GM12878 (cell line): ENCODE results near the gene C10orf143. TPM values are rescaled to one million over a fixed set of nuclear protein-coding genes. Genes with fewer than 3 reads are reported as not detected.

ENCODE experiments used
- ATAC-seq: fragments of 200-7000 bp; cut with Tn5 transposase; 3 replicates; pipeline ENCODE4 v1.9.1; 2020; ENCODE audit warnings: mild to moderate bottlenecking, moderate library complexity
- BruUV-seq: library from RNA; stranded (reverse); fragments of 400-500 nt; replicated peaks from 2 replicates; lab custom pipeline; 2021; lab: Mats Ljungman, UMichigan
- CTCF ChIA-PET: fragments of 300-600 bp; sonication (Branson Sonifier 250); formaldehyde crosslinking; extraction: SDS; loops from one replicate; lab custom pipeline; 2021; ENCODE audit warnings: inconsistent platforms; lab: Yijun Ruan, JAX
- POLR2A ChIA-PET: fragments of 350-600 bp; formaldehyde crosslinking; extraction: SDS; loops from one replicate; lab custom pipeline; 2021; ENCODE audit warnings: inconsistent platforms; lab: Charles Lee
- RAD21 ChIA-PET: fragments of 300-600 bp; sonication (Branson Sonifier 250); formaldehyde crosslinking; loops from one replicate; lab custom pipeline; 2023; ENCODE audit warnings: antibody characterized with exemption; ENCODE audit not compliant: unreplicated experiment; lab: Charles Lee
- SMC1A ChIA-PET: fragments of 300-600 bp; sonication (Branson Sonifier 250); formaldehyde crosslinking; loops from one replicate; lab custom pipeline; 2023; ENCODE audit not compliant: unreplicated experiment, uncharacterized antibody; lab: Charles Lee
- DNase-seq: peaks from one replicate; pipeline ENCODE4 v3.0.0-alpha.2; 2011; ENCODE audit warnings: low read depth, low spot score
- FAIRE-seq: peaks from 3 replicates; lab custom pipeline; 2011; peaks lifted over from hg19 to GRCh38; lab: Jason Lieb, UNC
- H2AFZ ChIP-seq: 2 replicates; pipeline ENCODE4 v1.6.0; 2011; ENCODE audit warnings: low read depth, low read length, control low read depth; ENCODE audit not compliant: control insufficient read depth
- H3K27ac ChIP-seq: 2 replicates; pipeline ENCODE4 v1.5.1; 2011; ENCODE audit warnings: control low read depth; ENCODE audit not compliant: control insufficient read depth, insufficient read depth
- H3K27me3 ChIP-seq, 2 experiments: replicated peaks in 1 of 2; 2 replicates each; pipeline versions ENCODE4 v1.6.0 to v1.6.1; 2011; ENCODE audit warnings: low read length in 1 of 2; ENCODE audit not compliant: control insufficient read depth in 2 of 2, insufficient read depth in 2 of 2
- H3K36me3 ChIP-seq, 2 experiments: 2 replicates each; pipeline ENCODE4 v1.5.1; 2011; ENCODE audit warnings: low read length in 1 of 2; ENCODE audit not compliant: control insufficient read depth in 2 of 2, insufficient read depth in 2 of 2
- H3K4me1 ChIP-seq: 2 replicates; pipeline ENCODE4 v1.6.1; 2011; ENCODE audit warnings: mild to moderate bottlenecking, low read length, moderate library complexity, mixed read lengths; ENCODE audit not compliant: control insufficient read depth, insufficient read depth
- H3K4me2 ChIP-seq: 2 replicates; pipeline ENCODE4 v1.6.0; 2011; ENCODE audit warnings: control low read depth; ENCODE audit not compliant: control insufficient read depth, insufficient read depth
- H3K4me3 ChIP-seq: fragments of 200-600 bp; sonication (generic); 2 replicates; pipeline ENCODE4 v1.5.1; 2016
- H3K79me2 ChIP-seq: 2 replicates; pipeline ENCODE4 v1.6.0; 2011; ENCODE audit warnings: low read length; ENCODE audit not compliant: control insufficient read depth, insufficient read depth
- H3K9ac ChIP-seq: 2 replicates; pipeline ENCODE4 v1.8.0; 2011; ENCODE audit warnings: low read length, control low read depth, mixed read lengths; ENCODE audit not compliant: control insufficient read depth, insufficient read depth
- H3K9me3 ChIP-seq: replicated peaks from 3 replicates; pipeline ENCODE4 v1.5.1; 2011; ENCODE audit warnings: mild to moderate bottlenecking, low read length; ENCODE audit not compliant: control insufficient read depth, insufficient read depth
- H4K20me1 ChIP-seq: 2 replicates; pipeline ENCODE4 v1.6.0; 2011; ENCODE audit not compliant: control insufficient read depth, insufficient read depth
- ATF7 ChIP-seq: fragments of 450-650 bp; IDR thresholded peaks from 2 replicates; pipeline ENCODE4 v1.6.1; 2016; ENCODE audit warnings: low read depth, mild to moderate bottlenecking
- CBX5 ChIP-seq: sonication (generic); IDR thresholded peaks from 2 replicates; pipeline ENCODE4 v1.6.1; 2016; ENCODE audit warnings: low read depth, moderate library complexity, mild to moderate bottlenecking, inconsistent platforms
- CREM ChIP-seq: IDR thresholded peaks from 2 replicates; pipeline ENCODE4 v1.6.1; 2014; ENCODE audit warnings: antibody characterized with exemption, low read depth
- NFIC ChIP-seq: IDR thresholded peaks from 2 replicates; pipeline ENCODE4 v1.6.1; 2012; ENCODE audit warnings: low read depth, mild to moderate bottlenecking, inconsistent platforms, low read length, moderate library complexity
- RB1 ChIP-seq: fragments of 450-650 bp; formaldehyde crosslinking; IDR thresholded peaks from 2 replicates; pipeline ENCODE4 v1.6.1; 2017; ENCODE audit warnings: mild to moderate bottlenecking, borderline replicate concordance
- SUZ12 ChIP-seq: fragments of 200-600 bp; sonication (generic); IDR thresholded peaks from one replicate; pipeline ENCODE4 v1.6.1; 2018; ENCODE audit warnings: antibody characterized with exemption, mild to moderate bottlenecking; ENCODE audit not compliant: unreplicated experiment
- TCF3 ChIP-seq: IDR thresholded peaks from 2 replicates; pipeline ENCODE4 v1.6.1; 2012; ENCODE audit warnings: low read depth, mild to moderate bottlenecking, low read length, borderline replicate concordance; ENCODE audit not compliant: insufficient read depth
- ZBED1 ChIP-seq: IDR thresholded peaks from 2 replicates; pipeline ENCODE4 v1.6.1; 2016; ENCODE audit warnings: borderline replicate concordance
- ZNF217 ChIP-seq: fragments of 450-650 bp; IDR thresholded peaks from 2 replicates; pipeline ENCODE4 v1.6.1; 2017; ENCODE audit warnings: antibody characterized with exemption, mild to moderate bottlenecking
- ZNF384 ChIP-seq: IDR thresholded peaks from 2 replicates; pipeline ENCODE4 v1.6.1; 2012; ENCODE audit warnings: low read depth, mild to moderate bottlenecking, low read length, improper control_type of control experiment, borderline replicate concordance
- WGBS: methylation state at CpG from one replicate; pipeline ENCODE4 v1.1.6; 2016; ENCODE audit warnings: low lambda C conversion rate; ENCODE audit not compliant: insufficient replicate concordance, insufficient coverage; ENCODE audit errors: missing lambda C conversion rate; 5-methylcytosine and 5-hydroxymethylcytosine counted together
- in situ Hi-C: fragments of 300-500 bp; cut with MboI; formaldehyde crosslinking; loops from 9 replicates; pipeline ENCODE4 v1.14.3; 2018; ENCODE audit warnings: mixed read lengths
- intact Hi-C: fragments of 100-400 bp; cut with micrococcal nuclease; formaldehyde crosslinking; loops from one replicate; pipeline ENCODE4 v1.14.2; 2022; ENCODE audit not compliant: unreplicated experiment
- polyA plus RNA-seq, 11 experiments: library from polyadenylated mRNA; depleted of rRNA in 4 of 11; unstranded in 6 of 11; stranded (reverse) in 5 of 11; fragments of >200 nt; fragmentation: Nextera tagmentation in 4 of 11; fragmentation: Illumina TruSeq in 1 of 11; extraction: Ambion mirVana in 4 of 11; extraction: Trizol in 1 of 11; gene quantifications; 1 replicate in 1 of 11; 2 replicates in 10 of 11; pipeline versions ENCODE4 v1.2.1 to v1.2.3, GENCODE V29; 2011 to 2016; ENCODE audit warnings: inconsistent platforms in 2 of 11, missing spikeins in 2 of 11, low read depth in 1 of 11
- total RNA-seq, 4 experiments: library from RNA; depleted of rRNA in 3 of 4; stranded (reverse); fragments of >200 nt in 3 of 4; fragmentation: Illumina TruSeq in 1 of 4; extraction: Trizol in 1 of 4; gene quantifications; 2 replicates each; pipeline versions ENCODE4 v1.2.1 to v1.2.3, GENCODE V29; 2013 to 2021
- TF ChIP-seq, protein P1 (sequence below): fragments of 450-650 bp; formaldehyde crosslinking; IDR thresholded peaks from 2 replicates; pipeline ENCODE4 v1.5.0; 2022; ENCODE audit warnings: mild to moderate bottlenecking, missing genetic modification characterization

C10orf143 gene
- total and polyA plus RNA-seq, 10 of the 15 experiments (the other 5 are each of a cell fraction or from before 2014, with no cell fraction given) = 0.64 to 7.9 (median 2.6) TPM

DNA sequence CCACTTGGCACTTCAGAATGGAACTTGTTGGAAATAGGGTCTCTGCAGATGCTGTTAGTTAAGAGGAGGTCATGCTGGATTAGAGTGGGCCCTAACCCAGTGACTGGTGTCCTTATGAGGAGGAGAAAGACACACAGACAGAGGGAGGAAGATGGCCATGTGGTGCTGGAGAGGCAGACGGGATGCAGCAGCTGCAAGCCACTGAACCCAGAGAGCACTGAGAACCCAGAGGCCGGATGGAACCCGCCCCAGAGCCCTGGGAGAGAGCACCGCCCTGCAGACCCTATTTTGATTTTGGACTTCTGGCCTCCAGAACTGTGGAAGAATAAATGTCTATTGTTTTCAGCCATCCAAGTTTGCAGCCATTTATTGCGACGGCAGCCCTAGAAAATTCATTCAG, 88.5 kb downstream of the C10orf143 start:
- no peak overlapping the region for H3K9ac ChIP-seq
- TF ChIP-seq ATF7 (no peak), ZNF384 (no peak), CBX5 (no peak), CREM (no peak), SUZ12 (no peak), TCF3 (no peak), RB1 (no peak), ZBED1 (no peak), ZNF217 (no peak), NFIC (no peak)
- TF ChIP-seq, protein P1, sequence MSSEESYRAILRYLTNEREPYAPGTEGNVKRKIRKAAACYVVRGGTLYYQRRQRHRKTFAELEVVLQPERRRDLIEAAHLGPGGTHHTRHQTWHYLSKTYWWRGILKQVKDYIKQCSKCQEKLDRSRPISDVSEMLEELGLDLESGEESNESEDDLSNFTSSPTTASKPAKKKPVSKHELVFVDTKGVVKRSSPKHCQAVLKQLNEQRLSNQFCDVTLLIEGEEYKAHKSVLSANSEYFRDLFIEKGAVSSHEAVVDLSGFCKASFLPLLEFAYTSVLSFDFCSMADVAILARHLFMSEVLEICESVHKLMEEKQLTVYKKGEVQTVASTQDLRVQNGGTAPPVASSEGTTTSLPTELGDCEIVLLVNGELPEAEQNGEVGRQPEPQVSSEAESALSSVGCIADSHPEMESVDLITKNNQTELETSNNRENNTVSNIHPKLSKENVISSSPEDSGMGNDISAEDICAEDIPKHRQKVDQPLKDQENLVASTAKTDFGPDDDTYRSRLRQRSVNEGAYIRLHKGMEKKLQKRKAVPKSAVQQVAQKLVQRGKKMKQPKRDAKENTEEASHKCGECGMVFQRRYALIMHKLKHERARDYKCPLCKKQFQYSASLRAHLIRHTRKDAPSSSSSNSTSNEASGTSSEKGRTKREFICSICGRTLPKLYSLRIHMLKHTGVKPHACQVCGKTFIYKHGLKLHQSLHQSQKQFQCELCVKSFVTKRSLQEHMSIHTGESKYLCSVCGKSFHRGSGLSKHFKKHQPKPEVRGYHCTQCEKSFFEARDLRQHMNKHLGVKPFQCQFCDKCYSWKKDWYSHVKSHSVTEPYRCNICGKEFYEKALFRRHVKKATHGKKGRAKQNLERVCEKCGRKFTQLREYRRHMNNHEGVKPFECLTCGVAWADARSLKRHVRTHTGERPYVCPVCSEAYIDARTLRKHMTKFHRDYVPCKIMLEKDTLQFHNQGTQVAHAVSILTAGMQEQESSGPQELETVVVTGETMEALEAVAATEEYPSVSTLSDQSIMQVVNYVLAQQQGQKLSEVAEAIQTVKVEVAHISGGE (CRISPR knock-in tag) = no peak
- in situ Hi-C loops = no loop called here
- ChIA-PET SMC1A (no interaction called here), CTCF (no interaction called here), RAD21 (no interaction called here), POLR2A (no interaction called here)
- H3K79me2 ChIP-seq = no peaks in the 10 kb centered on the region
- WGBS = 38% methylated on average over 6 of the region's 6 CpGs
- DNase-seq (no peak), ATAC-seq (no peak), FAIRE-seq (no peak)
- H3K27ac ChIP-seq = no peak overlapping the region
- no peak overlapping the region for H2AFZ ChIP-seq
- H4K20me1 ChIP-seq = no peaks in the 10 kb centered on the region
- BruUV-seq = no TSS peak
- intact Hi-C loops = no loop called here
- H3K36me3 ChIP-seq = no peaks in the 10 kb centered on the region
- no peak overlapping the region for H3K4me2 ChIP-seq
- H3K9me3 ChIP-seq = no peaks in the 10 kb centered on the region
- H3K4me1 ChIP-seq = no peaks in the 10 kb centered on the region
- H3K27me3 ChIP-seq = no peaks in the 10 kb centered on the region
- H3K4me3 ChIP-seq = no peak overlapping the region
